GM12891 (cell line): ENCODE measurements around the gene NFIX.

ENCODE experiments used
- DNase-seq: peaks from one replicate; pipeline ENCODE4 v3.0.0; 2011; ENCODE audit warnings: low spot score; ENCODE audit not compliant: insufficient read length
- FAIRE-seq: peaks from 2 replicates; lab custom pipeline; 2011; peaks lifted over from hg19 to GRCh38; lab: Jason Lieb, UNC
- PAX5 ChIP-seq: IDR thresholded peaks from 2 replicates; pipeline ENCODE4 v1.6.1; 2011; ENCODE audit warnings: low read length, moderate library complexity, mild to moderate bottlenecking; ENCODE audit not compliant: insufficient read depth, severe bottlenecking
- POLR2A ChIP-seq: IDR thresholded peaks from 2 replicates; pipeline ENCODE4 v1.6.1; 2011; ENCODE audit warnings: low read depth, low read length, control low read depth
- POLR2AphosphoS5 ChIP-seq: IDR thresholded peaks from 2 replicates; pipeline ENCODE4 v1.6.1; 2011; ENCODE audit warnings: low read depth, low read length, control low read depth
- POU2F2 ChIP-seq: IDR thresholded peaks from 2 replicates; pipeline ENCODE4 v1.6.1; 2011; ENCODE audit warnings: low read depth, mild to moderate bottlenecking, control low read depth, low read length, moderate library complexity
- SPI1 ChIP-seq: IDR thresholded peaks from 2 replicates; pipeline ENCODE4 v1.6.1; 2011; ENCODE audit warnings: low read depth, low read length, control low read depth
- TAF1 ChIP-seq: IDR thresholded peaks from 2 replicates; pipeline ENCODE4 v1.6.1; 2011; ENCODE audit warnings: low read depth, low read length, control low read depth

The NFIX gene

DNA sequence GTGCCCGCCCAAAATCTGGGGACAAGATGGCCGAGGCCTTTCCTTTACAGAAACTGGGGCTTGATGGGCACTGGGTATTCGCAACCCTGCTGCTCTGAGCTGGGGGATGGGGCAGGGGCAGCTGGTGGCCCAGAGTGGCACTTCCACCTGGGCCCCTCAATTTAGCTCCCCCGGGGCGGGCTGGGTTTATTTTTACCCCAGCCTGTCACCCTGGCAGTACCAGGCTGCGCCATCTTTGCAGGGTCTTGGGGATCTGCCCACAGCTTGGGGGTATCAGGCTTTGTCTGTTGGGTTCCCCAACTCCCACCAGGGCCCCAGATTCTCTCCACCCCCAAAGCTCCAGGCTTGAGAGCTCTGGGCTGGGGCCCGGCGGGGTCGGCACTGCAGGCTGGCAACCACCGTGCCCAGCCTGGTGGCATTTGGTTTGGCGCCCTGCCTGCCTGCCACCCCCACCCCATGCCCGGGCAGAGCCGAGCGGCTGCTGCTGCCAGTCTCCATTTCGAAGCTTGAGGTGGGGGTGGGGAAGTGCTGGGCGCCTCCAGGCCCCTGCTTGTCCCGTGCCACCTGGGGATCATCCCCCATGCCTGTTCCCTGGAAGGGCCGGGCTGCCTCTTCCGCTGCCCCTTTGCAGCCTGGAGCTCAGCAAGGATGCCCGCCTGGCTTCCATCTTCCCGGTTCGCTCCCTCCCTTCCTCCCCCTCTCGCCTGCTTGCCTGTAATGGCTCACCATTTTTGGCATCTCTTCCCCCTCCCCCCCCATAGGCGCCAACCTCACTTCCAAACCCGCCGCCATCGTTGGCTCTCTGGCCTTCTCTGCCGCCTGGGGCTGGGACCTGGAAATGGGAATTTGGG is 11.4 kb downstream of the NFIX start:
- TF ChIP-seq SPI1 = no peak
- no peak for TF ChIP-seq POLR2AphosphoS5
- TF ChIP-seq TAF1 = no peak
- TF ChIP-seq POU2F2 = no peak
- no peak for TF ChIP-seq PAX5
- no peak for TF ChIP-seq POLR2A
- no peak for DNase-seq
- no peak for FAIRE-seq

DNA sequence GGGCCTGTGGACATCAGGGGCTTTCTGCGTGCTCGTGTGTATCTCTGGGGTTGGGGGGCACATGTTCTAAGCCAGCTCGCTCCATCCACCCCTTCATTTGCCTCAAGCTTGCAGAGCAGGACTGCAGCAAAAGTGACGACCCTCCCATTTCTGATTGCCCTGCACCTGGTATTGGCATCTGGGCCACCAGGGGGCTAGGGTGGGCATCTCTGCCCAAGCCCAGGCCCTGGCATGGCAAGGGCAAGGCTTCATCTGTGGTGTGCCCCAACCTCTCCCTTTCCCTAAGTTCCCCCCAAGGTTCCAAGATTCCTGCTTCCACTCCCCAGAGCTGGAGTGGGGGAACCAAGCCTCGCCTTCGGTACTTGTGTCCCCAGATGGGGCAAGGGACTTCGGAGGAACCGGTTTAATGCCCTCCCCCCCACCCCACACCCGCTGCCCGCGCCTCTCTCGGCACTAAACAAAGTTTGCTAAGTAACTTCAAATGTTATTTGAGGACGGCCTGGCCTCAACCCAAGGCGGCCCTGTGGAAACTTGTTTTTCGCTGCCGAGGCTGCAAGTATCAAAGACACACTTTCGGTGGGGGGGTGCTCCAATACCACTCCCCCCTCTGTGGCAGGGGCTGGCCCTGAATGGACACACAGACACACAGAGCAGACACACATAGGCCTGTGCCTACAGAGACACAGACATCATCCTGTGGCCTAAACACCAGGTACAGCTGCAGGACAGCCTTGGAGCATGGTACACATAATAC is 12.2 kb downstream of the NFIX start:
- FAIRE-seq (no peak), DNase-seq (no peak)
- TF ChIP-seq SPI1 (no peak), POLR2A (no peak), TAF1 (no peak), PAX5 (no peak), POLR2AphosphoS5 (no peak)

- TF ChIP-seq TAF1 (no peak), PAX5 (no peak), POU2F2 (no peak), POLR2A (no peak)
- no peak for FAIRE-seq
- no peak for DNase-seq
These were observed 13.9 kb downstream of the NFIX start for GRCh38 chr19:13008926-13009787.

- TF ChIP-seq SPI1 (no peak), TAF1 (no peak), PAX5 (no peak), POLR2A (no peak), POLR2AphosphoS5 (no peak), POU2F2 (no peak)
- no peak for FAIRE-seq
- no peak for DNase-seq
These were observed 15.0 kb downstream of the NFIX start for GRCh38 chr19:13010038-13010991.

GRCh38 chr19:13010992-13011652 is 15.8 kb downstream of the NFIX start:
- DNase-seq = no peak
- TF ChIP-seq POLR2AphosphoS5 (no peak), POLR2A (no peak), POU2F2 (no peak), TAF1 (no peak), SPI1 (no peak), PAX5 (no peak)
- FAIRE-seq = no peak

- no peak for TF ChIP-seq SPI1
- no peak for TF ChIP-seq POU2F2
- no peak for TF ChIP-seq POLR2A
- TF ChIP-seq TAF1 = no peak
- no peak for TF ChIP-seq POLR2AphosphoS5
- no peak for TF ChIP-seq PAX5
- DNase-seq = no peak
- no peak for FAIRE-seq
These were observed 16.5 kb downstream of the NFIX start for GRCh38 chr19:13011653-13012389.

DNA sequence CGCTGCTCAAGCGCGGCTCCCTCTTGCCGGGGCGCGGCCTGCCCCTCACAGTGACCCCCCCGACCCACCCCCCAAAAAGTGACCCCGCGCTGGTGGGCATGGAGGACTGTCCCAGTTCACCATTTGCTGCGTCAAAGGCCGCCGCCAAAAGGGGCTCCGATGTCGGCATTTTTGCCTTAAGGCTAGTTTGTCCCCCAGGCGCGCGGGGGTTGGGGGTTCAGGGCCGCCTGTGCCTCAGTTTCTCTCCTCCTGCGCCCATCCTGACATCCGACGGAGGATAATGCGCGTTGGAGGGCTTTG is 17.1 kb downstream of the NFIX start:
- no peak for FAIRE-seq
- TF ChIP-seq POLR2A = no peak
- TF ChIP-seq SPI1 = no peak
- no peak for TF ChIP-seq TAF1
- TF ChIP-seq PAX5 = no peak
- TF ChIP-seq POU2F2 = no peak
- TF ChIP-seq POLR2AphosphoS5 = no peak
- no peak for DNase-seq
